ENCODE data around the gene MRE11.

DNA sequence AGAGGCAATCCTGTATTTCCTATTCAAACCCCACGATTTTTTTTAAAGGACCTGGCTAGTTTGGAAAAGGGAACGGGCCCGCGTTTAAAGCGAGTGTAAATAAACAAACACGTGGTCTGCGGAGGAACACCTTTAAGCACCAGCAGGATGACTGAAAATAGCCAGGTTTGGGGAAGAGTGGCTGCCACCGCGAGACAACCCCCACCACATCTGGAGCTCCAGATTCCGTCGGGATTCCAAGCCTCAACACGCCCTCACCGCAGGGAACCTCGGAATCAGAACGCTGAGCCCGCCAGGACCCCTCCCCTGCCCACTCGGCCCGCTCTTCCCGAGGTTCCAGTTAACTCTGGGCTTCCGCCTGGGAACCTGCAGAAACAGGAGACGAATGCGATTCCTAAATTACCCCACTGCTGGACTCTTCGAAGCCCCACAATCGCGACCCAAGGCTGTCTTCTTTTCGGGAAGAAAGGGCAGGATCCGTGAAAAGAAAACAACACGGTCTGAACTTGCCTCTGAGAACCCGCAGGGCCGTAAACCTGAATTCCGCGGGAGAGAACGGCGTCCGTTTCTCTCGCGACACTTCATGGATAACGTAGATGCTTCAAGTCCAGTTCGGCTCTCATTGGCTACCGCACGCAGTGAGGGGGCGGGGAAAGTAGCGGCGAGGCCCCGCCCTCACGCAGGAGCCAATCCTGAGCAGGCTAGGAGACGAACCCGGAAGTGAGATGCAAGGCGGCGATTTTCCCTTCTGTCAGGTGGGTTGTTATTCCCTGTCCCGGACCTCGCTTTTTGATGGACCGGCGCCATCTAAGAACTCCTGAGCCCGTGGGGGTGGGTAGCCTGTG lies at the start of gene MRE11, which contains the start of gene ANKRD49:
- TF ChIP-seq, protein P1, sequence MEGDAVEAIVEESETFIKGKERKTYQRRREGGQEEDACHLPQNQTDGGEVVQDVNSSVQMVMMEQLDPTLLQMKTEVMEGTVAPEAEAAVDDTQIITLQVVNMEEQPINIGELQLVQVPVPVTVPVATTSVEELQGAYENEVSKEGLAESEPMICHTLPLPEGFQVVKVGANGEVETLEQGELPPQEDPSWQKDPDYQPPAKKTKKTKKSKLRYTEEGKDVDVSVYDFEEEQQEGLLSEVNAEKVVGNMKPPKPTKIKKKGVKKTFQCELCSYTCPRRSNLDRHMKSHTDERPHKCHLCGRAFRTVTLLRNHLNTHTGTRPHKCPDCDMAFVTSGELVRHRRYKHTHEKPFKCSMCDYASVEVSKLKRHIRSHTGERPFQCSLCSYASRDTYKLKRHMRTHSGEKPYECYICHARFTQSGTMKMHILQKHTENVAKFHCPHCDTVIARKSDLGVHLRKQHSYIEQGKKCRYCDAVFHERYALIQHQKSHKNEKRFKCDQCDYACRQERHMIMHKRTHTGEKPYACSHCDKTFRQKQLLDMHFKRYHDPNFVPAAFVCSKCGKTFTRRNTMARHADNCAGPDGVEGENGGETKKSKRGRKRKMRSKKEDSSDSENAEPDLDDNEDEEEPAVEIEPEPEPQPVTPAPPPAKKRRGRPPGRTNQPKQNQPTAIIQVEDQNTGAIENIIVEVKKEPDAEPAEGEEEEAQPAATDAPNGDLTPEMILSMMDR (IDR thresholded peaks at IDR 0.05 in 2 of 3, conservative IDR thresholded peaks at IDR 0.05 in 1 of 3; ENCODE audit: control insufficient read depth in 2 of 3, extremely low read depth in 1 of 3, insufficient read depth in 1 of 3, low read depth in 3 of 3, low read length in 3 of 3), result no peak
- TF ChIP-seq NFIC (IDR thresholded peaks at IDR 0.05; ENCODE audit: low read depth, low read length) (peak; percentile 57; the same call in 1 of the 2 replicates), TAF1 (IDR thresholded peaks at IDR 0.05; ENCODE audit: borderline replicate concordance, low read depth, low read length) (0 out of 2 replicates have a peak, but pooled peaks have one; percentile 42), MTA3 (IDR thresholded peaks at IDR 0.05; ENCODE audit: borderline replicate concordance, low read length) (no peak), TCF12 (IDR thresholded peaks at IDR 0.05; ENCODE audit: low read depth, low read length) (0 out of 2 replicates have a peak, but pooled peaks have one; percentile 40), NR2C2 (IDR thresholded peaks at IDR 0.05; ENCODE audit: borderline replicate concordance, control insufficient read depth, insufficient read length, low read depth) (no peak), CEBPB (IDR thresholded peaks at IDR 0.05; ENCODE audit: borderline replicate concordance in 1 of 2, low read depth in 2 of 2, low read length in 2 of 2) (no peak), EGR1 (IDR thresholded peaks at IDR 0.05; ENCODE audit: borderline replicate concordance in 1 of 2, low read depth in 2 of 2, low read length in 2 of 2) (no peak; a peak in 1 of 3 replicates), HDAC2 (IDR thresholded peaks at IDR 0.05) (no peak; the same call in 1 of the 2 replicates), SMAD1 (IDR thresholded peaks at IDR 0.05; ENCODE audit: low read depth, partially characterized antibody) (no peak)
- TF ChIP-seq, protein P2, sequence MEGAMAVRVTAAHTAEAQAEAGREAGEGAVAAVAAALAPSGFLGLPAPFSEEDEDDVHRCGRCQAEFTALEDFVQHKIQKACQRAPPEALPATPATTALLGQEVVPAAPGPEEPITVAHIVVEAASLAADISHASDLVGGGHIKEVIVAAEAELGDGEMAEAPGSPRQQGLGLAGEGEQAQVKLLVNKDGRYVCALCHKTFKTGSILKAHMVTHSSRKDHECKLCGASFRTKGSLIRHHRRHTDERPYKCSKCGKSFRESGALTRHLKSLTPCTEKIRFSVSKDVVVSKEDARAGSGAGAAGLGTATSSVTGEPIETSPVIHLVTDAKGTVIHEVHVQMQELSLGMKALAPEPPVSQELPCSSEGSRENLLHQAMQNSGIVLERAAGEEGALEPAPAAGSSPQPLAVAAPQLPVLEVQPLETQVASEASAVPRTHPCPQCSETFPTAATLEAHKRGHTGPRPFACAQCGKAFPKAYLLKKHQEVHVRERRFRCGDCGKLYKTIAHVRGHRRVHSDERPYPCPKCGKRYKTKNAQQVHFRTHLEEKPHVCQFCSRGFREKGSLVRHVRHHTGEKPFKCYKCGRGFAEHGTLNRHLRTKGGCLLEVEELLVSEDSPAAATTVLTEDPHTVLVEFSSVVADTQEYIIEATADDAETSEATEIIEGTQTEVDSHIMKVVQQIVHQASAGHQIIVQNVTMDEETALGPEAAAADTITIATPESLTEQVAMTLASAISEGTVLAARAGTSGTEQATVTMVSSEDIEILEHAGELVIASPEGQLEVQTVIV (IDR thresholded peaks at IDR 0.05; ENCODE audit: borderline replicate concordance, partially characterized antibody), result peak; percentile 57
- TF ChIP-seq, protein P3, sequence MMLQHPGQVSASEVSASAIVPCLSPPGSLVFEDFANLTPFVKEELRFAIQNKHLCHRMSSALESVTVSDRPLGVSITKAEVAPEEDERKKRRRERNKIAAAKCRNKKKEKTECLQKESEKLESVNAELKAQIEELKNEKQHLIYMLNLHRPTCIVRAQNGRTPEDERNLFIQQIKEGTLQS (IDR thresholded peaks at IDR 0.05; ENCODE audit: borderline replicate concordance, extremely low read depth, low read depth, low read length), result no peak
- TF ChIP-seq, protein P4, sequence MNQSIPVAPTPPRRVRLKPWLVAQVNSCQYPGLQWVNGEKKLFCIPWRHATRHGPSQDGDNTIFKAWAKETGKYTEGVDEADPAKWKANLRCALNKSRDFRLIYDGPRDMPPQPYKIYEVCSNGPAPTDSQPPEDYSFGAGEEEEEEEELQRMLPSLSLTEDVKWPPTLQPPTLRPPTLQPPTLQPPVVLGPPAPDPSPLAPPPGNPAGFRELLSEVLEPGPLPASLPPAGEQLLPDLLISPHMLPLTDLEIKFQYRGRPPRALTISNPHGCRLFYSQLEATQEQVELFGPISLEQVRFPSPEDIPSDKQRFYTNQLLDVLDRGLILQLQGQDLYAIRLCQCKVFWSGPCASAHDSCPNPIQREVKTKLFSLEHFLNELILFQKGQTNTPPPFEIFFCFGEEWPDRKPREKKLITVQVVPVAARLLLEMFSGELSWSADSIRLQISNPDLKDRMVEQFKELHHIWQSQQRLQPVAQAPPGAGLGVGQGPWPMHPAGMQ (IDR thresholded peaks at IDR 0.05; ENCODE audit: borderline replicate concordance), result no peak
